ENCODE results near the gene MAGEB3. TPM values are rescaled to one million over a fixed set of nuclear protein-coding genes. Genes with fewer than 3 reads are reported as not detected.

MAGEB3 gene
- total and polyA plus RNA-seq, 2 of the 13 experiments (the other 11 are each of a cell fraction or from before 2014, with no cell fraction given): not detected

- TF ChIP-seq ZNF280D (CRISPR knock-in tag; IDR thresholded peaks at IDR 0.05) (no peak), YEATS2 (CRISPR knock-in tag; IDR thresholded peaks at IDR 0.05; ENCODE audit: borderline replicate concordance) (no peak), NFAT5 (CRISPR knock-in tag; IDR thresholded peaks at IDR 0.05) (no peak), ZNF232 (CRISPR knock-in tag; IDR thresholded peaks at IDR 0.05; ENCODE audit: borderline replicate concordance) (no peak), GABPA (IDR thresholded peaks at IDR 0.05; ENCODE audit: low read depth, low read length) (no peak), GABPA (CRISPR knock-in tag; IDR thresholded peaks at IDR 0.05; ENCODE audit: low read depth) (0 out of 2 replicates have a peak, but pooled peaks have one; percentile 14), E2F1 (CRISPR knock-in tag; IDR thresholded peaks at IDR 0.05) (no peak), FOSL2 (CRISPR knock-in tag; IDR thresholded peaks at IDR 0.05) (0 out of 2 replicates have a peak, but pooled peaks have one; percentile 16), ZBTB40 (IDR thresholded peaks at IDR 0.05) (no peak), ZBTB40 (CRISPR knock-in tag; IDR thresholded peaks at IDR 0.05) (no peak)
These were observed 15.1 kb upstream of the MAGEB3 start, which contains the start of gene MAGEB2 (continued) for GRCh38 chrX:30215357-30215843.
